H1 (cell line): ENCODE data around the gene BOLA1. TPM values are rescaled to one million over a fixed set of nuclear protein-coding genes. Genes with fewer than 3 reads are reported as not detected.

Experiments used
- ATF2 ChIP-seq: IDR thresholded peaks from 2 replicates; pipeline ENCODE4 v1.6.1; 2012; ENCODE audit warnings: low read length, inconsistent platforms
- BRCA1 ChIP-seq: IDR thresholded peaks from 2 replicates; pipeline ENCODE4 v1.6.1; 2012; ENCODE audit warnings: low read depth, low read length, improper control_type of control experiment
- HDAC2 ChIP-seq, 2 experiments: fragments of 300-600 bp in 1 of 2; sonication (generic) in 1 of 2; IDR thresholded peaks; 2 replicates each; pipeline ENCODE4 v1.6.1; 2011 to 2012; ENCODE audit warnings: low read depth in 2 of 2, low read length in 2 of 2, mild to moderate bottlenecking in 2 of 2, moderate library complexity in 2 of 2, borderline replicate concordance in 1 of 2, inconsistent platforms in 1 of 2
- NRF1 ChIP-seq: IDR thresholded peaks from 2 replicates; pipeline ENCODE4 v1.6.1; 2011; ENCODE audit warnings: mild to moderate bottlenecking, low read depth, low read length, improper control_type of control experiment
- PHF8 ChIP-seq: fragments of 200-600 bp; sonication (generic); conservative IDR thresholded peaks from 2 replicates; pipeline ENCODE4 v1.7.1; 2012; ENCODE audit warnings: low read depth, mild to moderate bottlenecking, inconsistent platforms, low read length, moderate library complexity
- POLR2AphosphoS5 ChIP-seq: IDR thresholded peaks from 2 replicates; pipeline ENCODE4 v1.6.1; 2011; ENCODE audit warnings: low read depth, low read length
- SP4 ChIP-seq: IDR thresholded peaks from 2 replicates; pipeline ENCODE4 v1.6.1; 2012; ENCODE audit warnings: low read length, inconsistent platforms
- TAF1 ChIP-seq: IDR thresholded peaks from 2 replicates; pipeline ENCODE4 v1.6.1; 2011; ENCODE audit warnings: mild to moderate bottlenecking, low read depth, low read length
- TBP ChIP-seq: IDR thresholded peaks from 2 replicates; pipeline ENCODE4 v1.6.1; 2011; ENCODE audit warnings: low read depth, low read length, improper control_type of control experiment
- TCF12 ChIP-seq: IDR thresholded peaks from 2 replicates; pipeline ENCODE4 v1.6.1; 2011; ENCODE audit warnings: low read depth, mild to moderate bottlenecking, low read length
- polyA plus RNA-seq, 7 experiments: library from polyadenylated mRNA; depleted of rRNA in 3 of 7; stranded (reverse) in 5 of 7; unstranded in 2 of 7; fragments of >200 nt in 5 of 7; fragments of 200-250 nt in 2 of 7; gene quantifications; 1 replicate in 5 of 7; 2 replicates in 1 of 7; 4 replicates in 1 of 7; pipeline versions ENCODE4 v1.2.1 to v1.2.3, GENCODE V29; 2011 to 2013; ENCODE audit warnings: missing spikeins in 2 of 7, mixed read lengths in 2 of 7
- total RNA-seq: library from RNA; stranded (reverse); fragmentation: NEBNext Ultra II Directional; extraction: Animal tissue kit (Norgen Biotek cat#: 25700); gene quantifications from 2 replicates; pipeline ENCODE4 v1.2.1, GENCODE V29; 2021
- TF ChIP-seq, protein P1 (sequence below): fragments of 300-600 bp; sonication (generic); IDR thresholded peaks from 2 replicates; pipeline ENCODE4 v1.7.1; 2012; ENCODE audit warnings: low read length, moderate library complexity, mild to moderate bottlenecking, inconsistent platforms; ENCODE audit not compliant: insufficient replicate concordance

Gene BOLA1
- total and polyA plus RNA-seq, 2 of the 8 experiments (the other 6 are each of a cell fraction or from before 2014, with no cell fraction given), result 8.1 to 15.4 TPM

GRCh38 chr1:149925345-149925744, 26.0 kb downstream of the BOLA1 start (continued):
- TF ChIP-seq, protein P1, sequence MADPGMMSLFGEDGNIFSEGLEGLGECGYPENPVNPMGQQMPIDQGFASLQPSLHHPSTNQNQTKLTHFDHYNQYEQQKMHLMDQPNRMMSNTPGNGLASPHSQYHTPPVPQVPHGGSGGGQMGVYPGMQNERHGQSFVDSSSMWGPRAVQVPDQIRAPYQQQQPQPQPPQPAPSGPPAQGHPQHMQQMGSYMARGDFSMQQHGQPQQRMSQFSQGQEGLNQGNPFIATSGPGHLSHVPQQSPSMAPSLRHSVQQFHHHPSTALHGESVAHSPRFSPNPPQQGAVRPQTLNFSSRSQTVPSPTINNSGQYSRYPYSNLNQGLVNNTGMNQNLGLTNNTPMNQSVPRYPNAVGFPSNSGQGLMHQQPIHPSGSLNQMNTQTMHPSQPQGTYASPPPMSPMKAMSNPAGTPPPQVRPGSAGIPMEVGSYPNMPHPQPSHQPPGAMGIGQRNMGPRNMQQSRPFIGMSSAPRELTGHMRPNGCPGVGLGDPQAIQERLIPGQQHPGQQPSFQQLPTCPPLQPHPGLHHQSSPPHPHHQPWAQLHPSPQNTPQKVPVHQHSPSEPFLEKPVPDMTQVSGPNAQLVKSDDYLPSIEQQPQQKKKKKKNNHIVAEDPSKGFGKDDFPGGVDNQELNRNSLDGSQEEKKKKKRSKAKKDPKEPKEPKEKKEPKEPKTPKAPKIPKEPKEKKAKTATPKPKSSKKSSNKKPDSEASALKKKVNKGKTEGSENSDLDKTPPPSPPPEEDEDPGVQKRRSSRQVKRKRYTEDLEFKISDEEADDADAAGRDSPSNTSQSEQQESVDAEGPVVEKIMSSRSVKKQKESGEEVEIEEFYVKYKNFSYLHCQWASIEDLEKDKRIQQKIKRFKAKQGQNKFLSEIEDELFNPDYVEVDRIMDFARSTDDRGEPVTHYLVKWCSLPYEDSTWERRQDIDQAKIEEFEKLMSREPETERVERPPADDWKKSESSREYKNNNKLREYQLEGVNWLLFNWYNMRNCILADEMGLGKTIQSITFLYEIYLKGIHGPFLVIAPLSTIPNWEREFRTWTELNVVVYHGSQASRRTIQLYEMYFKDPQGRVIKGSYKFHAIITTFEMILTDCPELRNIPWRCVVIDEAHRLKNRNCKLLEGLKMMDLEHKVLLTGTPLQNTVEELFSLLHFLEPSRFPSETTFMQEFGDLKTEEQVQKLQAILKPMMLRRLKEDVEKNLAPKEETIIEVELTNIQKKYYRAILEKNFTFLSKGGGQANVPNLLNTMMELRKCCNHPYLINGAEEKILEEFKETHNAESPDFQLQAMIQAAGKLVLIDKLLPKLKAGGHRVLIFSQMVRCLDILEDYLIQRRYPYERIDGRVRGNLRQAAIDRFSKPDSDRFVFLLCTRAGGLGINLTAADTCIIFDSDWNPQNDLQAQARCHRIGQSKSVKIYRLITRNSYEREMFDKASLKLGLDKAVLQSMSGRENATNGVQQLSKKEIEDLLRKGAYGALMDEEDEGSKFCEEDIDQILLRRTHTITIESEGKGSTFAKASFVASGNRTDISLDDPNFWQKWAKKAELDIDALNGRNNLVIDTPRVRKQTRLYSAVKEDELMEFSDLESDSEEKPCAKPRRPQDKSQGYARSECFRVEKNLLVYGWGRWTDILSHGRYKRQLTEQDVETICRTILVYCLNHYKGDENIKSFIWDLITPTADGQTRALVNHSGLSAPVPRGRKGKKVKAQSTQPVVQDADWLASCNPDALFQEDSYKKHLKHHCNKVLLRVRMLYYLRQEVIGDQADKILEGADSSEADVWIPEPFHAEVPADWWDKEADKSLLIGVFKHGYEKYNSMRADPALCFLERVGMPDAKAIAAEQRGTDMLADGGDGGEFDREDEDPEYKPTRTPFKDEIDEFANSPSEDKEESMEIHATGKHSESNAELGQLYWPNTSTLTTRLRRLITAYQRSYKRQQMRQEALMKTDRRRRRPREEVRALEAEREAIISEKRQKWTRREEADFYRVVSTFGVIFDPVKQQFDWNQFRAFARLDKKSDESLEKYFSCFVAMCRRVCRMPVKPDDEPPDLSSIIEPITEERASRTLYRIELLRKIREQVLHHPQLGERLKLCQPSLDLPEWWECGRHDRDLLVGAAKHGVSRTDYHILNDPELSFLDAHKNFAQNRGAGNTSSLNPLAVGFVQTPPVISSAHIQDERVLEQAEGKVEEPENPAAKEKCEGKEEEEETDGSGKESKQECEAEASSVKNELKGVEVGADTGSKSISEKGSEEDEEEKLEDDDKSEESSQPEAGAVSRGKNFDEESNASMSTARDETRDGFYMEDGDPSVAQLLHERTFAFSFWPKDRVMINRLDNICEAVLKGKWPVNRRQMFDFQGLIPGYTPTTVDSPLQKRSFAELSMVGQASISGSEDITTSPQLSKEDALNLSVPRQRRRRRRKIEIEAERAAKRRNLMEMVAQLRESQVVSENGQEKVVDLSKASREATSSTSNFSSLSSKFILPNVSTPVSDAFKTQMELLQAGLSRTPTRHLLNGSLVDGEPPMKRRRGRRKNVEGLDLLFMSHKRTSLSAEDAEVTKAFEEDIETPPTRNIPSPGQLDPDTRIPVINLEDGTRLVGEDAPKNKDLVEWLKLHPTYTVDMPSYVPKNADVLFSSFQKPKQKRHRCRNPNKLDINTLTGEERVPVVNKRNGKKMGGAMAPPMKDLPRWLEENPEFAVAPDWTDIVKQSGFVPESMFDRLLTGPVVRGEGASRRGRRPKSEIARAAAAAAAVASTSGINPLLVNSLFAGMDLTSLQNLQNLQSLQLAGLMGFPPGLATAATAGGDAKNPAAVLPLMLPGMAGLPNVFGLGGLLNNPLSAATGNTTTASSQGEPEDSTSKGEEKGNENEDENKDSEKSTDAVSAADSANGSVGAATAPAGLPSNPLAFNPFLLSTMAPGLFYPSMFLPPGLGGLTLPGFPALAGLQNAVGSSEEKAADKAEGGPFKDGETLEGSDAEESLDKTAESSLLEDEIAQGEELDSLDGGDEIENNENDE, result no peak
- no peak for TF ChIP-seq NRF1
- no peak for TF ChIP-seq PHF8
- TF ChIP-seq TCF12, result no peak
- TF ChIP-seq BRCA1, result no peak
- TF ChIP-seq TAF1, result no peak
- TF ChIP-seq HDAC2 (IDR thresholded peaks at IDR 0.05; ENCODE audit: borderline replicate concordance in 1 of 2, low read depth in 2 of 2, low read length in 2 of 2), result no peak
- TF ChIP-seq SP4, result no peak
- no peak for TF ChIP-seq TBP
- TF ChIP-seq ATF2, result no peak
- no peak for TF ChIP-seq POLR2AphosphoS5
